WTC11 (cell line): ENCODE measurements around the gene INKA2. TPM values are rescaled to one million over a fixed set of nuclear protein-coding genes. Genes with fewer than 3 reads are reported as not detected.

ENCODE experiments used
- ATAC-seq: fragments of 200-7000 bp; cut with Tn5 transposase; 2 replicates; pipeline ENCODE4 v1.10.0; 2021; ENCODE audit warnings: mild to moderate bottlenecking, moderate library complexity
- CTCF ChIA-PET: fragments of 300-600 bp; sonication (Branson Sonifier 250); formaldehyde crosslinking; loops from one replicate; lab custom pipeline; 2021; ENCODE audit warnings: antibody characterized with exemption; lab: Charles Lee
- POLR2A ChIA-PET: fragments of 350-600 bp; sonication (Branson Sonifier 250); formaldehyde crosslinking; loops from one replicate; lab custom pipeline; 2021; ENCODE audit warnings: antibody characterized with exemption; lab: Charles Lee
- DNase-seq: peaks from one replicate; pipeline ENCODE4 v3.0.0; 2021; ENCODE audit warnings: low spot score
- H3K27ac Mint-ChIP-seq: 2 replicates; pipeline ENCODE4 v1.8.0; 2021; ENCODE audit warnings: mixed read lengths
- H3K27me3 Mint-ChIP-seq: 2 replicates; pipeline ENCODE4 v1.8.0; 2021; ENCODE audit warnings: low read depth, mild to moderate bottlenecking, moderate library complexity, mixed read lengths
- H3K36me3 Mint-ChIP-seq: 2 replicates; pipeline ENCODE4 v1.8.0; 2021; ENCODE audit warnings: mixed read lengths
- H3K4me1 Mint-ChIP-seq: 2 replicates; pipeline ENCODE4 v1.8.0; 2022; ENCODE audit warnings: mixed read lengths
- H3K4me3 Mint-ChIP-seq: 2 replicates; pipeline ENCODE4 v1.8.0; 2021; ENCODE audit warnings: mild to moderate bottlenecking, moderate library complexity, mixed read lengths
- H3K9me3 Mint-ChIP-seq: 2 replicates; pipeline ENCODE4 v1.8.0; 2021; ENCODE audit warnings: mixed read lengths
- CREB1 ChIP-seq: sonication (generic); formaldehyde crosslinking; IDR thresholded peaks from 2 replicates; pipeline ENCODE4 v1.8.0; 2023; ENCODE audit warnings: mild to moderate bottlenecking, missing genetic modification reagents
- CREM ChIP-seq: sonication (generic); formaldehyde crosslinking; IDR thresholded peaks from 2 replicates; pipeline ENCODE4 v1.8.1; 2022; ENCODE audit warnings: mild to moderate bottlenecking, missing genetic modification reagents, moderate library complexity
- ELF4 ChIP-seq: sonication (generic); formaldehyde crosslinking; IDR thresholded peaks from 2 replicates; pipeline ENCODE4 v1.8.1; 2022; ENCODE audit warnings: low read depth, mild to moderate bottlenecking, moderate library complexity, missing genetic modification reagents
- ESRRA ChIP-seq: sonication (generic); formaldehyde crosslinking; IDR thresholded peaks from 2 replicates; pipeline ENCODE4 v1.8.1; 2022; ENCODE audit warnings: mild to moderate bottlenecking, missing genetic modification reagents, borderline replicate concordance
- ETV6 ChIP-seq: sonication (generic); formaldehyde crosslinking; IDR thresholded peaks from 2 replicates; pipeline ENCODE4 v1.8.1; 2022; ENCODE audit warnings: mild to moderate bottlenecking, missing genetic modification reagents
- FOXJ3 ChIP-seq: sonication (generic); formaldehyde crosslinking; IDR thresholded peaks from 2 replicates; pipeline ENCODE4 v1.9.0; 2021; ENCODE audit warnings: missing genetic modification reagents, mild to moderate bottlenecking, borderline replicate concordance
- FOXK1 ChIP-seq: sonication (generic); formaldehyde crosslinking; IDR thresholded peaks from 2 replicates; pipeline ENCODE4 v1.8.0; 2022; ENCODE audit warnings: mild to moderate bottlenecking, moderate library complexity, missing genetic modification reagents
- HMGA2 ChIP-seq: fragments of 250-450 bp; sonication (Bioruptor Pico); IDR thresholded peaks from 2 replicates; pipeline ENCODE4 v1.4.0; 2021; ENCODE audit warnings: mild to moderate bottlenecking, moderate library complexity
- MXD4 ChIP-seq: fragments of 250-450 bp; sonication (Bioruptor Pico); IDR thresholded peaks from 2 replicates; pipeline ENCODE4 v1.8.0; 2021; ENCODE audit warnings: mild to moderate bottlenecking, moderate library complexity, borderline replicate concordance
- MYBL2 ChIP-seq: sonication (generic); formaldehyde crosslinking; IDR thresholded peaks from 2 replicates; pipeline ENCODE4 v1.8.1; 2023; ENCODE audit warnings: mild to moderate bottlenecking, moderate library complexity, missing genetic modification reagents
- NFE2L1 ChIP-seq: sonication (generic); formaldehyde crosslinking; IDR thresholded peaks from 2 replicates; pipeline ENCODE4 v1.8.1; 2023; ENCODE audit warnings: missing genetic modification reagents
- NR3C1 ChIP-seq: sonication (generic); formaldehyde crosslinking; conservative IDR thresholded peaks from 2 replicates; pipeline ENCODE4 v1.8.1; 2023; ENCODE audit warnings: low read depth, mild to moderate bottlenecking, missing genetic modification reagents
- PRDM15 ChIP-seq: sonication (generic); formaldehyde crosslinking; IDR thresholded peaks from 2 replicates; pipeline ENCODE4 v1.8.0; 2022; ENCODE audit warnings: missing genetic modification reagents
- RELA ChIP-seq: sonication (generic); formaldehyde crosslinking; IDR thresholded peaks from 2 replicates; pipeline ENCODE4 v1.8.1; 2022; ENCODE audit warnings: missing genetic modification reagents, mild to moderate bottlenecking, borderline replicate concordance
- SMAD3 ChIP-seq: sonication (generic); formaldehyde crosslinking; IDR thresholded peaks from 2 replicates; pipeline ENCODE4 v1.8.0; 2022; ENCODE audit warnings: missing genetic modification reagents, mild to moderate bottlenecking, borderline replicate concordance
- TCF7 ChIP-seq: sonication (generic); formaldehyde crosslinking; IDR thresholded peaks from 2 replicates; pipeline ENCODE4 v1.8.0; 2022; ENCODE audit warnings: mild to moderate bottlenecking, low read depth, missing genetic modification reagents, moderate library complexity
- TEAD1 ChIP-seq: sonication (generic); formaldehyde crosslinking; IDR thresholded peaks from 2 replicates; pipeline ENCODE4 v1.8.0; 2022; ENCODE audit warnings: mild to moderate bottlenecking, missing genetic modification reagents
- TEAD4 ChIP-seq: sonication (generic); formaldehyde crosslinking; IDR thresholded peaks from 2 replicates; pipeline ENCODE4 v1.8.0; 2022; ENCODE audit warnings: mild to moderate bottlenecking, missing genetic modification reagents
- ZBTB21 ChIP-seq: sonication (generic); formaldehyde crosslinking; IDR thresholded peaks from 2 replicates; pipeline ENCODE4 v1.8.1; 2023; ENCODE audit warnings: mild to moderate bottlenecking, missing genetic modification reagents, borderline replicate concordance
- ZNF121 ChIP-seq: sonication (generic); formaldehyde crosslinking; IDR thresholded peaks from 2 replicates; pipeline ENCODE4 v1.8.0; 2023; ENCODE audit warnings: missing genetic modification reagents
- ZNF138 ChIP-seq: sonication (generic); formaldehyde crosslinking; conservative IDR thresholded peaks from 2 replicates; pipeline ENCODE4 v1.8.1; 2022; ENCODE audit warnings: mild to moderate bottlenecking, moderate library complexity, missing genetic modification reagents
- ZNF219 ChIP-seq: sonication (generic); formaldehyde crosslinking; IDR thresholded peaks from 2 replicates; pipeline ENCODE4 v1.8.0; 2023; ENCODE audit warnings: missing genetic modification reagents, mild to moderate bottlenecking, borderline replicate concordance
- ZNF263 ChIP-seq: sonication (generic); formaldehyde crosslinking; IDR thresholded peaks from 2 replicates; pipeline ENCODE4 v1.8.1; 2022; ENCODE audit warnings: low read depth, mild to moderate bottlenecking, moderate library complexity, missing genetic modification reagents
- ZNF396 ChIP-seq: fragments of 250-450 bp; sonication (Bioruptor Pico); IDR thresholded peaks from 2 replicates; pipeline ENCODE4 v1.8.0; 2021; ENCODE audit warnings: mild to moderate bottlenecking, moderate library complexity, borderline replicate concordance
- ZNF423 ChIP-seq: fragments of 250-450 bp; sonication (Bioruptor Pico); IDR thresholded peaks from 2 replicates; pipeline ENCODE4 v2.1.2; 2022; ENCODE audit warnings: mild to moderate bottlenecking, moderate library complexity
- ZNF532 ChIP-seq: fragments of 250-450 bp; sonication (Bioruptor Pico); IDR thresholded peaks from 2 replicates; pipeline ENCODE4 v1.9.0; 2021; ENCODE audit warnings: mild to moderate bottlenecking, borderline replicate concordance
- ZSCAN18 ChIP-seq: fragments of 250-450 bp; sonication (Bioruptor Pico); IDR thresholded peaks from 2 replicates; pipeline ENCODE4 v2.1.2; 2022; ENCODE audit warnings: mild to moderate bottlenecking, moderate library complexity
- total RNA-seq: library from RNA; stranded (reverse); gene quantifications from 3 replicates; pipeline ENCODE4 v1.2.3, GENCODE V29; 2021

INKA2 gene
- total RNA-seq, 1 experiment from 2014 or later, result 20.1 TPM

- Mint-ChIP-seq H3K4me3 (no peak overlapping the region), H3K4me1 (peaks cover 31% of the 10 kb centered on the region), H3K9me3 (no peaks in the 10 kb centered on the region), H3K27ac (no peak overlapping the region), H3K36me3 (no peaks in the 10 kb centered on the region), H3K27me3 (peaks cover 23% of the 10 kb centered on the region)
- ChIA-PET CTCF (interaction anchor here (1.1 to 3.1 kb wide), 3 partner anchors 11 to 236 kb away, joined by 4 to 11 read pairs (median 6); no protein-coding TSS in a partner anchor), POLR2A (no interaction called here)
- DNase-seq, result no peak
- TF ChIP-seq MXD4 (CRISPR knock-in tag) (no peak), TEAD1 (CRISPR knock-in tag) (no peak), ESRRA (no peak), SMAD3 (CRISPR knock-in tag) (no peak), CREM (no peak), CREB1 (CRISPR knock-in tag) (no peak), MYBL2 (CRISPR knock-in tag) (no peak), ZNF219 (CRISPR knock-in tag) (no peak), ZNF138 (CRISPR knock-in tag) (no peak), ZNF532 (CRISPR knock-in tag) (no peak), ZNF263 (CRISPR knock-in tag) (no peak), ZNF396 (CRISPR knock-in tag) (no peak), PRDM15 (CRISPR knock-in tag) (no peak), FOXK1 (CRISPR knock-in tag) (no peak)
- ATAC-seq, result no peak
Measured at GRCh38 chr1:111743679-111744101, 4.5 kb upstream of the INKA2 start.

- Mint-ChIP-seq H3K36me3 (no peaks in the 10 kb centered on the region), H3K27me3 (peaks cover 23% of the 10 kb centered on the region), H3K4me3 (no peak overlapping the region), H3K27ac (no peak overlapping the region), H3K9me3 (no peaks in the 10 kb centered on the region), H3K4me1 (peaks cover 26% of the 10 kb centered on the region)
- ATAC-seq, result no peak
- CTCF ChIA-PET, result interaction anchor here (0.7 to 3.1 kb wide), 4 partner anchors 12 to 235 kb away, joined by 4 to 11 read pairs (median 4); no protein-coding TSS in a partner anchor
- POLR2A ChIA-PET, result no interaction called here
- DNase-seq, result no peak
- TF ChIP-seq ZBTB21 (CRISPR knock-in tag) (no peak), ELF4 (CRISPR knock-in tag) (no peak), ZNF423 (CRISPR knock-in tag) (no peak), RELA (CRISPR knock-in tag) (no peak), NFE2L1 (CRISPR knock-in tag) (no peak), FOXJ3 (CRISPR knock-in tag) (no peak), MYBL2 (CRISPR knock-in tag) (no peak), ZNF121 (CRISPR knock-in tag) (no peak), TCF7 (no peak), ETV6 (CRISPR knock-in tag) (no peak), HMGA2 (CRISPR knock-in tag) (no peak), NR3C1 (CRISPR knock-in tag) (no peak), TEAD4 (CRISPR knock-in tag) (no peak), ZSCAN18 (no peak)
Measured at GRCh38 chr1:111742938-111743549, 3.8 kb upstream of the INKA2 start.
